BJ (cell line): ENCODE measurements around the gene IGSF22. TPM values are rescaled to one million over a fixed set of nuclear protein-coding genes. Genes with fewer than 3 reads are reported as not detected.

Experiments
- CTCF ChIA-PET: fragments of 350-600 bp; formaldehyde crosslinking; extraction: SDS; loops from one replicate; lab custom pipeline; 2021; ENCODE audit warnings: antibody characterized with exemption, inconsistent platforms; lab: Yijun Ruan, JAX
- POLR2A ChIA-PET: fragments of 300-600 bp; sonication (Branson Sonifier 250); formaldehyde crosslinking; extraction: SDS; loops from one replicate; lab custom pipeline; 2021; ENCODE audit warnings: antibody characterized with exemption; lab: Charles Lee
- DNase-seq: peaks from one replicate; pipeline ENCODE4 v3.0.0-alpha.2; 2011; ENCODE audit warnings: low read depth
- H3K27me3 ChIP-seq: 2 replicates; pipeline ENCODE4 v1.6.0; 2011; ENCODE audit warnings: low read length; ENCODE audit not compliant: control insufficient read depth, insufficient read depth
- H3K36me3 ChIP-seq: 2 replicates; pipeline ENCODE4 v1.5.1; 2011; ENCODE audit warnings: low read length; ENCODE audit not compliant: control insufficient read depth, insufficient read depth
- H3K4me3 ChIP-seq: 2 replicates; pipeline ENCODE4 v1.5.1; 2011; ENCODE audit warnings: low read depth, mild to moderate bottlenecking, control low read depth, low read length
- CTCF ChIP-seq: IDR thresholded peaks from 2 replicates; pipeline ENCODE4 v1.5.1; 2011; ENCODE audit warnings: low read depth, mild to moderate bottlenecking, control low read depth, inconsistent platforms, low read length, moderate library complexity; ENCODE audit not compliant: insufficient read depth
- polyA plus RNA-seq: library from polyadenylated mRNA; depleted of rRNA; stranded (reverse); fragments of >200 nt; gene quantifications from 2 replicates; pipeline ENCODE4 v1.2.3, GENCODE V29; 2011

Gene IGSF22
- polyA plus RNA-seq, 1 experiment, result 0.15 TPM

- no peak overlapping the region for H3K4me3 ChIP-seq
- no peaks in the 10 kb centered on the region for H3K36me3 ChIP-seq
- ChIA-PET POLR2A (no interaction called here), CTCF (interaction anchor here (0.7 to 2.8 kb wide), 4 partner anchors 12 to 20 kb away, joined by 3 to 9 read pairs (median 4); no protein-coding TSS in a partner anchor)
- DNase-seq, result no peak
- TF ChIP-seq CTCF, result no peak
- H3K27me3 ChIP-seq, result peaks cover 4% of the 10 kb centered on the region; the same call in 1 of the 2 replicates
These were observed 15.8 kb upstream of the IGSF22 start for GRCh38 chr11:18741783-18742182.

GRCh38 chr11:18739685-18740084 lies 13.7 kb upstream of the IGSF22 start:
- TF ChIP-seq CTCF, result no peak
- POLR2A ChIA-PET, result no interaction called here
- CTCF ChIA-PET, result interaction anchor here (1.2 to 3.7 kb wide), 5 partner anchors 8 to 624 kb away, joined by 3 to 25 read pairs (median 12); no protein-coding TSS in a partner anchor
- 0 out of 2 replicates have a peak, but pooled peaks cover 2% of the 10 kb centered on the region for H3K27me3 ChIP-seq
- no peak overlapping the region for H3K4me3 ChIP-seq
- DNase-seq, result no peak
- H3K36me3 ChIP-seq, result no peaks in the 10 kb centered on the region

GRCh38 chr11:18737642-18738041 lies 11.7 kb upstream of the IGSF22 start:
- Histone ChIP-seq H3K4me3 (no peak overlapping the region), H3K36me3 (no peaks in the 10 kb centered on the region), H3K27me3 (0 out of 2 replicates have a peak, but pooled peaks cover 2% of the 10 kb centered on the region)
- TF ChIP-seq CTCF, result no peak
- no peak for DNase-seq
- ChIA-PET POLR2A (no interaction called here), CTCF (interaction anchor here (2.1 to 3.7 kb wide), 3 partner anchors 10 to 20 kb away, joined by 6 to 25 read pairs (median 7); no protein-coding TSS in a partner anchor)

- POLR2A ChIA-PET, result no interaction called here
- no peak for TF ChIP-seq CTCF
- DNase-seq, result no peak
- CTCF ChIA-PET, result interaction anchor here (2.1 to 7.5 kb wide), 4 partner anchors 9 to 21 kb away, joined by 6 to 85 read pairs (median 16); no protein-coding TSS in a partner anchor
- Histone ChIP-seq H3K36me3 (no peaks in the 10 kb centered on the region), H3K27me3 (0 out of 2 replicates have a peak, but pooled peaks cover 2% of the 10 kb centered on the region), H3K4me3 (no peak overlapping the region)
These were observed 10.7 kb upstream of the IGSF22 start for GRCh38 chr11:18736590-18737148.

GRCh38 chr11:18733202-18733601 lies 7.2 kb upstream of the IGSF22 start:
- Histone ChIP-seq H3K27me3 (0 out of 2 replicates have a peak, but pooled peaks cover 2% of the 10 kb centered on the region), H3K4me3 (no peak overlapping the region), H3K36me3 (no peaks in the 10 kb centered on the region)
- TF ChIP-seq CTCF, result no peak
- POLR2A ChIA-PET, result no interaction called here
- CTCF ChIA-PET, result interaction anchor here (1.1 to 7.5 kb wide), 4 partner anchors 11 to 70 kb away, joined by 3 to 85 read pairs (median 4); no protein-coding TSS in a partner anchor
- no peak for DNase-seq
